ENCODE data around the gene KIF13A. TPM values are rescaled to one million over a fixed set of nuclear protein-coding genes. Genes with fewer than 3 reads are reported as not detected.

KIF13A gene
- total RNA-seq, 1 donor from 2014 or later = 43.0 TPM

DNA sequence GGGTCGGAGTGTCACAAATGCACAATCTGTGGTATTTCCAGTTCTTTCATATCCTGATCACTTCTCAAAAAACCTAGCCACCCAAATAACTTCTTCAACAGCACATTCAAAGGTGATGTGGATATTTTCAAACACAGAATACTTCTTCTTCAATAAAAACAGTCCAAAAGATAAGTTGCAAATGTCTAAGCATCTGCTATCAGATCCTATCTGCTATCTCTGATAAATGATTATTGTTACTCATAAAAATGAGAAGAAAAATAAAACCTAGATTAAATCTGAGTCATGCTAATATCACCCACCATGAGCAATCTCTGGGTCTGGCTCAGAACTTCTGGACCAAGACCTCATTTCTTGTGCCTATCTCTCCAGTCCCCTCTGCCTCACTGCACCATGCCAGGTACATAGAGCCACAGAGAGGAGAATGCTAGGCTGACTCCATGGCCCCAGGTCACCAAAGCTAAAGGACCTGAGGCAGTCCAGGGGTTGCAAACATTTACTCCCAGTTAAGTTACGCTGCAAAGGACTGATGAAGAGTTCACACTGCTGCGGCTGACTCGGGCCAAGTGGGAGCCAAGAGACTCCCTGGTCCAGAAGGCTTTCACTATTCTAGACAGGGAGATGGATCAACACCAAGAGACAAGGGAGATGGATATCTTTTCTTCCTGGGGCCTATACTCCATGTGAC is 101.4 kb downstream of the KIF13A start:
- no peak overlapping the region for H3K27ac ChIP-seq
- H3K27me3 ChIP-seq = no peaks in the 10 kb centered on the region
- TF ChIP-seq POLR2A (IDR thresholded peaks at IDR 0.05) = no peak
- TF ChIP-seq POLR2AphosphoS5 (IDR thresholded peaks at IDR 0.05; ENCODE audit: insufficient read depth in 1 of 2, low read depth in 1 of 2) = no peak
- TF ChIP-seq, protein P1, sequence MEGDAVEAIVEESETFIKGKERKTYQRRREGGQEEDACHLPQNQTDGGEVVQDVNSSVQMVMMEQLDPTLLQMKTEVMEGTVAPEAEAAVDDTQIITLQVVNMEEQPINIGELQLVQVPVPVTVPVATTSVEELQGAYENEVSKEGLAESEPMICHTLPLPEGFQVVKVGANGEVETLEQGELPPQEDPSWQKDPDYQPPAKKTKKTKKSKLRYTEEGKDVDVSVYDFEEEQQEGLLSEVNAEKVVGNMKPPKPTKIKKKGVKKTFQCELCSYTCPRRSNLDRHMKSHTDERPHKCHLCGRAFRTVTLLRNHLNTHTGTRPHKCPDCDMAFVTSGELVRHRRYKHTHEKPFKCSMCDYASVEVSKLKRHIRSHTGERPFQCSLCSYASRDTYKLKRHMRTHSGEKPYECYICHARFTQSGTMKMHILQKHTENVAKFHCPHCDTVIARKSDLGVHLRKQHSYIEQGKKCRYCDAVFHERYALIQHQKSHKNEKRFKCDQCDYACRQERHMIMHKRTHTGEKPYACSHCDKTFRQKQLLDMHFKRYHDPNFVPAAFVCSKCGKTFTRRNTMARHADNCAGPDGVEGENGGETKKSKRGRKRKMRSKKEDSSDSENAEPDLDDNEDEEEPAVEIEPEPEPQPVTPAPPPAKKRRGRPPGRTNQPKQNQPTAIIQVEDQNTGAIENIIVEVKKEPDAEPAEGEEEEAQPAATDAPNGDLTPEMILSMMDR (IDR thresholded peaks at IDR 0.05) = no peak
- no peak for DNase-seq (ENCODE audit: extremely low spot score in 2 of 2)
- intact Hi-C loops (cut with DNase I) = no loop called here
- no peaks in the 10 kb centered on the region for H3K36me3 ChIP-seq
- peaks cover 30% of the 10 kb centered on the region for H3K4me1 ChIP-seq
- H3K9me3 ChIP-seq = no peaks in the 10 kb centered on the region
- H3K4me3 ChIP-seq = no peak overlapping the region

DNA sequence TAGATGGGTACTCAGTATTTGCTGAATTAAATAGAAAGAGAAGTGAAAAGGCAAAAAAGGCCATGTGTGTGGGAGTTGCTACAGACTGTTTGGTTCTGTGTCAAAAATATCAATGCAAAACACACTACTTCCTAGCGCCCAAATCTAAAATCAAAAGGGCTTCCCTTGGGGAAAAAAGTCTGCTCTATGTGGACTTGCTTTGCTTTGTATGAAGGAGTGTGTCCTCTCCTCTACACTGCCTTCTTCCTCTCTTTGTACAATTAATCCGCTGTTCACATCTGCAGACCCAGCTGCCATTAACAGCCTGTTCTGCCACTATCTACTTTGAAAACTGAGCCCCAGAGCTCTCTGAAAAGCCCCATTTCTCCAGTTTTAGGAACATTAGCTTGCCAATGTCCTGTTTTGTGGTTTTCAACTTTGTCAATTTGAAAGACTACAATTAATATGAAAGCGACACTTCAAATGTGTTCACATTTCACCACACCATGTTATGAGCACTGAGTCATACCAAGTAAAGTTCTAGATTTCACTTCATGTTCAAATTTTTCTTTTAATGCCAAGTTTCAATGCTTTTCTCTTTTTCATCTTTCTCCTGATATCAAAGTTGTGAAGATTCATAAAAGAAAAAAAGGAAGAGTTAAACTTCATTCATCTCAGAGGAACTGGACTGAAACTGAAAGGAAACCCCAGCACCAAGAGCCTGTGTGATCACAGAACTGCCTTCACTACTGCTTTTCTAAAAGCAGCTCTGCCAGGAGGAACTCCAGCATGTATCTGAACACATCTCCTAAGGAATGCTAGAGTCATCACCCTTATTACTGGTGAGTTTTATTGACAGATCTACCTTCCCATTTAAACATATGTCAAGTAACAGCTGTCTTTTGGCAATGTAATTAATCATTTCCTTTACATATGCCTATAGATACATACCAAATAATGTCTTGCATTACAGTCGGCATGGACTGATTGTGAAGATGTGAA is 102.6 kb downstream of the KIF13A start:
- Histone ChIP-seq H3K27me3 (no peaks in the 10 kb centered on the region), H3K4me3 (no peak overlapping the region), H3K4me1 (peaks cover 30% of the 10 kb centered on the region), H3K36me3 (no peaks in the 10 kb centered on the region), H3K9me3 (no peaks in the 10 kb centered on the region), H3K27ac (no peak overlapping the region)
- intact Hi-C loops (cut with DNase I) = no loop called here
- TF ChIP-seq, protein P1 (IDR thresholded peaks at IDR 0.05) = no peak
- no peak for TF ChIP-seq POLR2A (IDR thresholded peaks at IDR 0.05)
- no peak for TF ChIP-seq POLR2AphosphoS5 (IDR thresholded peaks at IDR 0.05; ENCODE audit: insufficient read depth in 1 of 2, low read depth in 1 of 2)
- no peak for DNase-seq (ENCODE audit: extremely low spot score in 2 of 2)

DNA sequence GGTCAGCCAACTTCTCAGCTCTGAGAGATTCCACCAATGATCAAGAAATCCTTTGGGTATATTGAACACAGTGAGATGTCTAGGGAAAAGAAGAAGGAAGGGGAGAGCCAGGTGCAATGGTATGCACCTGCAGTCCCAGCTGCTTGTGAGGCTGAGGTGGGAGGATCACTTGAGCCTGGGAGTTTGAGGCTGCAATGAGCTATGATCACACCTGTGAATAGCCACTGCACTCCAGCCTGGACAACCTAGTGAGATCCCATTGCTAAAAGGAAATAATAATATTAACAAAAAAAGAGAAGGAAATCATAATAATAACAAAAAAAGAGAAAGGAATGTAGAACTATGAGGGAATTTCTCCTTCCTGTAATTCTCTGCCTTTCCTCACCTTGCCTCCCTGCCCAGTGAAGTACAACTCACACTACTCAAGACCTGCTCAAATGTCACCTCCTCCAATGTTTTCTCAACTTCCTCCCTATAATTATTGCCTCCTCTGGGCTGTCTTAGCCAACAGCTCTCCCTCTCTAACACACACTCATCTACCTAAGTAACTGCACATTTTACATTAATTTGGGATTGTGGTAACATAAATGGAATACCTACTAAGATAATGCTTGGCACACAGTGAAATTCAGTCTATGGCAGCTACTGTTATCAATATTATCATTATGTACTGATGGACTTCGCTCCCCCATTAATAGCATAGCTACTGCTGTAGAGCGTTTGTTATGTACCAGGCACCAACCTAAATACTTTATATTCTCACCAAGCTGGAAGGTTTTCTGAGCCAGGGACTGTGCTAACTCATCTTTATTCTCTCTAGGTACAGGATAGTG is 103.6 kb downstream of the KIF13A start:
- H3K36me3 ChIP-seq = no peaks in the 10 kb centered on the region
- H3K4me1 ChIP-seq = peaks cover 37% of the 10 kb centered on the region
- no peak for DNase-seq (ENCODE audit: extremely low spot score in 2 of 2)
- H3K27me3 ChIP-seq = no peaks in the 10 kb centered on the region
- TF ChIP-seq POLR2AphosphoS5 (IDR thresholded peaks at IDR 0.05; ENCODE audit: insufficient read depth in 1 of 2, low read depth in 1 of 2) (no peak), POLR2A (IDR thresholded peaks at IDR 0.05) (no peak)
- TF ChIP-seq, protein P1 (IDR thresholded peaks at IDR 0.05) = no peak
- H3K9me3 ChIP-seq = no peaks in the 10 kb centered on the region
- no peak overlapping the region for H3K4me3 ChIP-seq
- H3K27ac ChIP-seq = no peak overlapping the region
- intact Hi-C loops (cut with DNase I) = no loop called here

DNA sequence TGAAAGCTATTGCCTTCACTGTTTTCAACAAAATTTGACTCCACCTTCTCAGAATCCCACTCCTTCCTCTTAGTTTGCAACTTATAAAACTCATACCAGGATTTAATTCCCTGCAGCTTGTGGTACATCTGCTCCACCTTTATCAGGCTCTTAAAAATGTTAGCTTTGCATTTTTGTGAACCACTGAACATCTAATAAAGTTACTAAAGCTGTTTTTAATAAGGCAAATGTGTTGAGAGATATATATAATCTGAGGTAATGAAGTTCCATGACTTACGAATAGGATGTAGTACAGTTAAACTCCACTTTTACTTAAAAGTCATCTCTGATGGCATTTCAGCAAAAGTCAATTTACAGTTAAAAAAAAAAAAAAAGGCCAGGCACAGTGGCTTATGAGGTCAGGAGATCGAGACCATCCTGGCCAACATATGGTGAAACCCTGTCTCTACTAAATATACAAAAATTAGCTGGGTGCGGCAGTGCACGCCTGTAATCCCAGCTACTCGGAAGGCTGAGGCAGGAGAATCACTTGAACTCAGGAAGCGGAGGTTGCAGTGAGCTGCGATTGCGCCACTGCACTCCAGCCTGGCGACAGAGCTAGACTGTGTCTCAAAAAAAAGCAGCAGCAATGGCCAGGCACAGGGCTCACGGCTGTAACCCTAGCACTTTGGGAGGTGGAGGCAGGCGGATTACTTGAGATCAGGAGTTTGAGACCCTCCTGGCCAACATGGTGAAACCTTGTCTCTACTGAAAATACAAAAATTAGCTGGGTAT is 106.2 kb downstream of the KIF13A start:
- Histone ChIP-seq H3K36me3 (no peaks in the 10 kb centered on the region), H3K4me1 (peaks cover 51% of the 10 kb centered on the region), H3K27ac (no peak overlapping the region), H3K27me3 (no peaks in the 10 kb centered on the region), H3K4me3 (no peak overlapping the region), H3K9me3 (no peaks in the 10 kb centered on the region)
- intact Hi-C loops (cut with DNase I) = no loop called here
- no peak for DNase-seq (ENCODE audit: extremely low spot score in 2 of 2)
- TF ChIP-seq, protein P1 (IDR thresholded peaks at IDR 0.05) = no peak
- TF ChIP-seq POLR2A (IDR thresholded peaks at IDR 0.05) (no peak), POLR2AphosphoS5 (IDR thresholded peaks at IDR 0.05; ENCODE audit: insufficient read depth in 1 of 2, low read depth in 1 of 2) (peak in 1 of 2 donors; percentile 46)

All from vagina (tissue), 2 donors.